Measurements from ENCODE around the gene KDM2A.

KDM2A gene

DNA sequence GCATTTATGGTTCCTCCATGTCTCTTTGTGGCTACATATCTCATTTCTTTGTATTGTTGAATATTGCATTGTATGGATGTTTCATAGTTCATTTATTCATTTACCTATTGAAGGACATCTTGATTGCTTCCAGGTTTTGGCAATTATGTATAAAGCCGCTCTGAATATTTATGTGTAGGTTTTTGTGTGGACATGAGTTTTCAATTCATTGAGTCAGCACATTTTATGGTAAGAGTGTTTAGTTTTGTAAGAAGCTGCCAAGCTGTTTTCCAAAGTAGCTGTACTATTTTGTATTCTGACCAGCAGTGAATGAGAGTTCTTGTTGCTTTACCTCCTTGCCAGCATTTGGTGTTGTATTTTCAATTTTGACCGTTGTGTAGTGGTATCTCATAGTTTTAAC is 39.2 kb downstream of the KDM2A start:
- TF ChIP-seq CTCF (IDR thresholded peaks at IDR 0.05; ENCODE audit: insufficient read depth, low read length): no peak
- no peak for TF ChIP-seq GABPA (IDR thresholded peaks at IDR 0.05; ENCODE audit: low read depth)
- TF ChIP-seq REST (IDR thresholded peaks at IDR 0.05; ENCODE audit: insufficient replicate concordance, low read depth): no peak
- no peak for TF ChIP-seq SPI1 (IDR thresholded peaks at IDR 0.05; ENCODE audit: borderline replicate concordance, low read depth)
- no peak for TF ChIP-seq POLR2AphosphoS5 (IDR thresholded peaks at IDR 0.05; ENCODE audit: low read depth)
- Histone ChIP-seq H3K27ac (replicated peaks) (no peak overlapping the region), H3K27me3 (ENCODE audit: insufficient read depth, poor library complexity, severe bottlenecking) (no peaks in the 10 kb centered on the region), H3K4me3 (replicated peaks; ENCODE audit: insufficient read depth, low read length) (no peak overlapping the region)
- DNase-seq (ENCODE audit: low read depth in 1 of 2, low spot score in 1 of 2): no peak

DNA sequence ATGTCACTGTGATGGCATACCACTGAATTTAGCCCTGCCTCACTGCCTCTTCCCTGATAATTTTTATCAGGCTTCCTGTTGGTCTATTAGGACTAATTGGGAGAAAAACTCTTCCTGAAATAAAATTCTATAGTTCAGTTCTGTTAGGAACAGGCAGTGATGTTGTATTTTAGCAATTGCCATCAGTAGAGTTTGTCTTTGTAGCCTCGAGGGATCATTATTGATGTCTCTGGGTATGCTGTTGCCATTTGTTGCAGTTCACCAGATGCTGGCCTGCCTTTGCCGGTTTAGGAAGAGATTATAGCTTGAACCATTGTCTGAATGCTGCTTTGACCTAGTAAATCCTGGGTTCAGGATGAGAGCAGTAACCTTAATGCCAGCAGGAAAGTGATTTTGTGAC is 41.0 kb downstream of the KDM2A start:
- Histone ChIP-seq H3K27me3 (ENCODE audit: insufficient read depth, poor library complexity, severe bottlenecking) (no peaks in the 10 kb centered on the region), H3K4me3 (replicated peaks; ENCODE audit: insufficient read depth, low read length) (no peak overlapping the region), H3K27ac (replicated peaks) (no peak overlapping the region)
- TF ChIP-seq SPI1 (IDR thresholded peaks at IDR 0.05; ENCODE audit: borderline replicate concordance, low read depth): no peak
- TF ChIP-seq POLR2AphosphoS5 (IDR thresholded peaks at IDR 0.05; ENCODE audit: low read depth): no peak
- no peak for TF ChIP-seq REST (IDR thresholded peaks at IDR 0.05; ENCODE audit: insufficient replicate concordance, low read depth)
- no peak for TF ChIP-seq GABPA (IDR thresholded peaks at IDR 0.05; ENCODE audit: low read depth)
- TF ChIP-seq CTCF (IDR thresholded peaks at IDR 0.05; ENCODE audit: insufficient read depth, low read length): no peak
- no peak for DNase-seq (ENCODE audit: low read depth in 1 of 2, low spot score in 1 of 2)

- H3K4me3 ChIP-seq (replicated peaks; ENCODE audit: insufficient read depth, low read length): no peak overlapping the region
- TF ChIP-seq GABPA (IDR thresholded peaks at IDR 0.05; ENCODE audit: low read depth) (no peak), SPI1 (IDR thresholded peaks at IDR 0.05; ENCODE audit: borderline replicate concordance, low read depth) (no peak), REST (IDR thresholded peaks at IDR 0.05; ENCODE audit: insufficient replicate concordance, low read depth) (no peak), POLR2AphosphoS5 (IDR thresholded peaks at IDR 0.05; ENCODE audit: low read depth) (no peak), CTCF (IDR thresholded peaks at IDR 0.05; ENCODE audit: insufficient read depth, low read length) (no peak)
- DNase-seq (ENCODE audit: low read depth in 1 of 2, low spot score in 1 of 2): no peak
- no peak overlapping the region for H3K27ac ChIP-seq (replicated peaks)
- H3K27me3 ChIP-seq (ENCODE audit: insufficient read depth, poor library complexity, severe bottlenecking): no peaks in the 10 kb centered on the region
Measured at GRCh38 chr11:67160872-67161783, 42.1 kb downstream of the KDM2A start.

Data from HL-60 (cell line).